M059J (cell line): ENCODE measurements around the gene ZNF333. TPM values are rescaled to one million over a fixed set of nuclear protein-coding genes. Genes with fewer than 3 reads are reported as not detected.
A peak's percentile ranks its signal among the peaks of the same experiment; 100 is the strongest.

Experiments used
- DNase-seq: peaks from one replicate; pipeline ENCODE4 v3.0.0-alpha.2; 2012; ENCODE audit warnings: low read depth
- total RNA-seq: library from RNA; depleted of rRNA; stranded (reverse); fragments of >200 nt; shearing (Covaris generic); gene quantifications from 2 replicates; pipeline ENCODE4 v1.2.3, GENCODE V29; 2014; rRNA removed

The ZNF333 gene
- 5.7 and 6.0 TPM in 2 replicates for total RNA-seq

GRCh38 chr19:14689598-14690503, at the start of gene ZNF333:
TSS of gene ZNF333 (plus strand) at chr19:14690048. CDS start at chr19:14693492, 3,444 bp downstream.
- peak; percentile 79 for DNase-seq

- DNase-seq, result no peak
Measured at GRCh38 chr19:14648506-14648905, 41.3 kb upstream of the ZNF333 start.

GRCh38 chr19:14649020-14649419, 40.8 kb upstream of the ZNF333 start:
- DNase-seq, result no peak

GRCh38 chr19:14650161-14650560, 39.7 kb upstream of the ZNF333 start:
- DNase-seq, result no peak

- DNase-seq, result no peak
Measured at GRCh38 chr19:14654786-14655560, 34.9 kb upstream of the ZNF333 start.

- DNase-seq, result no peak
Measured at GRCh38 chr19:14655726-14656125, 34.1 kb upstream of the ZNF333 start.

- no peak for DNase-seq
Measured at GRCh38 chr19:14659874-14660489, 29.9 kb upstream of the ZNF333 start.

- DNase-seq, result no peak
Measured at GRCh38 chr19:14661372-14661924, 28.4 kb upstream of the ZNF333 start.

GRCh38 chr19:14669940-14670339, 19.9 kb upstream of the ZNF333 start:
- DNase-seq, result no peak

GRCh38 chr19:14670408-14670807, 19.4 kb upstream of the ZNF333 start:
- no peak for DNase-seq

- DNase-seq, result no peak
Measured at GRCh38 chr19:14672188-14672872, 17.5 kb upstream of the ZNF333 start.

GRCh38 chr19:14673088-14673487, 16.8 kb upstream of the ZNF333 start:
- no peak for DNase-seq

GRCh38 chr19:14674764-14675163, 15.1 kb upstream of the ZNF333 start, which contains the start of gene ADGRE3:
TSS of gene ADGRE3 (minus strand) at chr19:14674844. CDS start at chr19:14674770, 74 bp downstream.
- no peak for DNase-seq

- DNase-seq, result no peak
Measured at GRCh38 chr19:14676762-14677161, 13.1 kb upstream of the ZNF333 start.

GRCh38 chr19:14677464-14677863, 12.4 kb upstream of the ZNF333 start:
- DNase-seq, result no peak

GRCh38 chr19:14678199-14678598, 11.6 kb upstream of the ZNF333 start:
- no peak for DNase-seq

GRCh38 chr19:14682084-14682483, 7.8 kb upstream of the ZNF333 start:
- no peak for DNase-seq

- no peak for DNase-seq
Measured at GRCh38 chr19:14683439-14683838, 6.4 kb upstream of the ZNF333 start.

- DNase-seq, result peak; percentile 29
Measured at GRCh38 chr19:14686411-14686810, 3.4 kb upstream of the ZNF333 start.

GRCh38 chr19:14694641-14695266, 4.9 kb downstream of the ZNF333 start:
- no peak for DNase-seq

- no peak for DNase-seq
Measured at GRCh38 chr19:14695471-14695870, 5.6 kb downstream of the ZNF333 start.
